Osteoblast (primary cell): Measurements from ENCODE around the gene GPR17. TPM values are rescaled to one million over a fixed set of nuclear protein-coding genes. Genes with fewer than 3 reads are reported as not detected.

Experiments
- DNase-seq: peaks from one replicate; pipeline ENCODE4 v3.0.0; 2011; ENCODE audit warnings: low spot score, mixed read lengths; ENCODE audit not compliant: insufficient read length; ENCODE audit errors: missing footprints
- H2AFZ ChIP-seq: 2 replicates; pipeline ENCODE4 v1.6.0; 2011; ENCODE audit warnings: mild to moderate bottlenecking, low read length
- H3K27ac ChIP-seq: 2 replicates; pipeline ENCODE4 v1.5.1; 2011; ENCODE audit warnings: mild to moderate bottlenecking, low read depth, low read length, moderate library complexity
- H3K27me3 ChIP-seq: 2 replicates; pipeline ENCODE4 v1.6.0; 2012; ENCODE audit warnings: mild to moderate bottlenecking, control low read depth, inconsistent platforms, low read length, moderate library complexity; ENCODE audit not compliant: insufficient read depth
- H3K36me3 ChIP-seq: 2 replicates; pipeline ENCODE4 v1.5.1; 2011; ENCODE audit warnings: mild to moderate bottlenecking, low read length, control low read depth, moderate library complexity; ENCODE audit not compliant: insufficient read depth
- H3K4me1 ChIP-seq: 2 replicates; pipeline ENCODE4 v1.5.1; 2011; ENCODE audit warnings: mild to moderate bottlenecking, low read length, control low read depth, moderate library complexity; ENCODE audit not compliant: insufficient read depth
- H3K4me2 ChIP-seq: 2 replicates; pipeline ENCODE4 v1.6.0; 2011; ENCODE audit warnings: mild to moderate bottlenecking, low read length; ENCODE audit not compliant: insufficient read depth
- H3K4me3 ChIP-seq: fragments of 200-600 bp; sonication (generic); 3 replicates; pipeline ENCODE4 v1.5.1; 2012; ENCODE audit warnings: mild to moderate bottlenecking, low read length, inconsistent platforms; ENCODE audit not compliant: insufficient read depth
- H3K79me2 ChIP-seq: 2 replicates; pipeline ENCODE4 v1.6.0; 2012; ENCODE audit warnings: mild to moderate bottlenecking, low read length, control low read depth, inconsistent platforms; ENCODE audit not compliant: insufficient read depth
- H3K9me3 ChIP-seq: 2 replicates; pipeline ENCODE4 v1.5.1; 2011; ENCODE audit warnings: low read depth, low read length, control low read depth
- H4K20me1 ChIP-seq: 2 replicates; pipeline ENCODE4 v1.6.0; 2012; ENCODE audit warnings: mild to moderate bottlenecking, low read length, control low read depth; ENCODE audit not compliant: insufficient read depth
- total RNA-seq: library from RNA; depleted of rRNA; stranded (reverse); fragments of >200 nt; gene quantifications from 2 replicates; pipeline ENCODE4 v1.2.3, GENCODE V29; 2012
- TF ChIP-seq, protein P1 (sequence below): IDR thresholded peaks from 2 replicates; pipeline ENCODE4 v1.5.1; 2011; ENCODE audit warnings: mild to moderate bottlenecking, low read depth, low read length, moderate library complexity; ENCODE audit errors: extremely low read depth

Gene GPR17
- total RNA-seq, 1 donor: not detected

DNA sequence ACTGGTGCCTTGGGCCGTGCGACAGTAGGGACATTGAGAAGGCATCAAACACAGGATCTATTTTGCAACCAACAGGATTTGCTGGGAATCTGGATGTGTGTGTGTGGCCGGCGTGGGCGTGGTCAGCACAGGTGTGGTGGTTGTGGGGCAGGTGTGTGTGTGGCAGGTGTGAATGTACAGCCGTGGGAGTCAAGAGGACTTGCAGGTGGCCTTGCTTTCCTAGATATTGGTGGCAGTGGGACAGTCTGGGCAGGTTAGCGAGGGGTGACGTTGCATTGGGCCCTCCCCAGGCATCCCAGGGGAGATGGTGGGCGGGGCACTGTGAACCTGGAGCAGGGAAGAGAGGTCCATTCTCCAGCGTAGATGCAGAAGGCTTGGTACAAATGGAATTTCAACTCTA is 32.6 kb downstream of the GPR17 start:
- Histone ChIP-seq H3K4me3 (no peak overlapping the region), H3K36me3 (no peaks in the 10 kb centered on the region), H3K9me3 (no peaks in the 10 kb centered on the region), H4K20me1 (no peaks in the 10 kb centered on the region), H3K4me1 (peaks cover 14% of the 10 kb centered on the region), H3K79me2 (no peaks in the 10 kb centered on the region), H3K27ac (no peak overlapping the region), H3K4me2 (no peak overlapping the region), H2AFZ (no peak overlapping the region), H3K27me3 (peaks cover 32% of the 10 kb centered on the region)
- DNase-seq: no peak
- TF ChIP-seq, protein P1, sequence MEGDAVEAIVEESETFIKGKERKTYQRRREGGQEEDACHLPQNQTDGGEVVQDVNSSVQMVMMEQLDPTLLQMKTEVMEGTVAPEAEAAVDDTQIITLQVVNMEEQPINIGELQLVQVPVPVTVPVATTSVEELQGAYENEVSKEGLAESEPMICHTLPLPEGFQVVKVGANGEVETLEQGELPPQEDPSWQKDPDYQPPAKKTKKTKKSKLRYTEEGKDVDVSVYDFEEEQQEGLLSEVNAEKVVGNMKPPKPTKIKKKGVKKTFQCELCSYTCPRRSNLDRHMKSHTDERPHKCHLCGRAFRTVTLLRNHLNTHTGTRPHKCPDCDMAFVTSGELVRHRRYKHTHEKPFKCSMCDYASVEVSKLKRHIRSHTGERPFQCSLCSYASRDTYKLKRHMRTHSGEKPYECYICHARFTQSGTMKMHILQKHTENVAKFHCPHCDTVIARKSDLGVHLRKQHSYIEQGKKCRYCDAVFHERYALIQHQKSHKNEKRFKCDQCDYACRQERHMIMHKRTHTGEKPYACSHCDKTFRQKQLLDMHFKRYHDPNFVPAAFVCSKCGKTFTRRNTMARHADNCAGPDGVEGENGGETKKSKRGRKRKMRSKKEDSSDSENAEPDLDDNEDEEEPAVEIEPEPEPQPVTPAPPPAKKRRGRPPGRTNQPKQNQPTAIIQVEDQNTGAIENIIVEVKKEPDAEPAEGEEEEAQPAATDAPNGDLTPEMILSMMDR: no peak

DNA sequence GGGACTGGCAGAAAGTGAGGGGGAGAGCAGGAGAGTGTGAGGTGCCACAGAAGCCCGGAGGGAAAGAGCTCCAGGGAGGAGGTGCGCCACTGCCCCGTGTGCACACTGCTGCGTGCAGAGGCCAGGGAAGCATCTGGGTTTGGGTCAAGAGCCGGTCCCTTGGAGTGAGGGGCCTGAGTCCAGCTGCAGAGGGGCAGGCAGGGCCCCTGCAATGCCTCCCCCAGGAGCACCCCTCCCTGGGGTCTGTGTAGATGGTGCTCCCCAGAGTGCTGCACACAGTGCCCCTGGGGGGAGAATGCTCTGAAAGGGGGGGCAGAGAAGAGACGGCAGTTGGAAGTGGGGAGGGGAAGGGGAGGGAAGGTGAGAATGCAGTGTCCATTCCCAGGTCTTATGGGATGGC is 33.0 kb downstream of the GPR17 start:
- peaks cover 14% of the 10 kb centered on the region for H3K4me1 ChIP-seq
- TF ChIP-seq, protein P1: no peak
- no peaks in the 10 kb centered on the region for H3K36me3 ChIP-seq
- peaks cover 31% of the 10 kb centered on the region for H3K27me3 ChIP-seq
- no peak overlapping the region for H3K4me2 ChIP-seq
- H3K9me3 ChIP-seq: no peaks in the 10 kb centered on the region
- peak; percentile 72 for DNase-seq
- no peaks in the 10 kb centered on the region for H3K79me2 ChIP-seq
- no peaks in the 10 kb centered on the region for H4K20me1 ChIP-seq
- H2AFZ ChIP-seq: no peak overlapping the region
- no peak overlapping the region for H3K27ac ChIP-seq
- no peak overlapping the region for H3K4me3 ChIP-seq

DNA sequence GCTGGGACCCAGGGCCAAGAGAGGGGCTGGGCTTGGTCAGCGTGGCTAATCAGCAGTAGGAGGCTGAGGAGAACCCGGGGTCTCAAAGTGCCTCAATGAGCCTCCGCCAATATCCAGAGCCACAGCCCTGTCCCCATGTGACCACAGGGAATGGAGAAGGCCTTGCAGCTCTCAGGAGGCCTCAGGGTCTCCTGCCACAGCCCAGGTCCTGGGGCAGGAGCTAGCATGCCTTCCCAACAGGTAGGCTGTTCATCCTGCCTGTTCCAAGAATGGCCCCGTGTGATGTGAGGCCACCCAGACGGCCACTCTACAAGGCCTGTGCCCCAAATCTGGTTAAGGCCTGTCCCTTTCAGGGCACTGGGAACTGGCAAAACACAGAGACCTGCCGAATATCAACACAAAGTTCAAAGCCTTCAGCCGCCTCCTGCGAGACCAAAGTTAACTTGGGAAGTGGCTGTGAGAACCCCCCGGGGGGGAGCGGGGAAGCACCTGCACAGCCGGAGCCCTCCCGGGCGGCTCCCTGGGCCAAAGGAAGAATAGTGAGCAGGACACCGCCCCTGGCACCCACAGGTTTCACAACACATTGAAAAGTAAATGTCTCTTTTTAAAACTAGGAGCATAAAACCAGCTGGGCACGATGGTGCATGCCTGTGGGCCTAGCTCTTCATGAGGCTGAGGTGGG is 33.9 kb downstream of the GPR17 start:
- peaks cover 14% of the 10 kb centered on the region for H3K4me1 ChIP-seq
- H3K4me2 ChIP-seq: no peak overlapping the region
- TF ChIP-seq, protein P1: no peak
- H3K36me3 ChIP-seq: no peaks in the 10 kb centered on the region
- H3K79me2 ChIP-seq: no peaks in the 10 kb centered on the region
- H3K4me3 ChIP-seq: no peak overlapping the region
- no peaks in the 10 kb centered on the region for H3K9me3 ChIP-seq
- peaks cover 23% of the 10 kb centered on the region for H3K27me3 ChIP-seq
- H2AFZ ChIP-seq: no peak overlapping the region
- no peaks in the 10 kb centered on the region for H4K20me1 ChIP-seq
- H3K27ac ChIP-seq: no peak overlapping the region
- peak; percentile 78 for DNase-seq

DNA sequence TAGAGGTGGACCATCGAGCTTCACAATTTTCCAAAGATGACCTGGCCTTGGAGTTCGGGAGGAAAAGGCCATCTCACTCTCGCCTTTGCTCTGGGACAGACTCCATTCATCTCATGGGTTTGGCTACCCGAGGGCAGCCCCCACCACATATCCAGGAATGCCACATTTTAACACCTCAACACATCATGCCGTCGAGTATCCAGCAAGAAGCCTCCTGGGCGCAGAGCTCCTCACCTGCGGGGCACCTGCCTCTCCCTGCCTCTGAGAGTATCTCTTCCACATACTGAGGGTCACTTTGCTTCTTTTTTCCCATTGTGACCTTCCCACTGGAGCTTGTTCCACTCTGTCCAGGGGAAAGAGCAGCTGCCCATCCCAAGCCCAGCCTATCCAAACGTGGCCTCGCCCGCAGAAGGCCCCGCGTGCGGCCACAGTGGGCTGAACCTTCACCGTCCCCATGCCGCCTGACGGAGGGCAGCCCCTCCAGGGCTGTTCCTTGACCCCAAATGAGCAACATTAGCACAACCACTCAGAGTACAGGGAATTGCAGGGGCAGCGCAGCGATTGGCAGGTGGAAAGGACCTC is 34.8 kb downstream of the GPR17 start:
- H3K4me3 ChIP-seq: peak overlapping the region; percentile 61
- peak overlapping the region; percentile 74 for H3K4me2 ChIP-seq
- TF ChIP-seq, protein P1: no peak
- no peaks in the 10 kb centered on the region for H3K79me2 ChIP-seq
- no peak overlapping the region for H3K27ac ChIP-seq
- no peaks in the 10 kb centered on the region for H3K36me3 ChIP-seq
- peaks cover 23% of the 10 kb centered on the region for H3K27me3 ChIP-seq
- no peaks in the 10 kb centered on the region for H3K9me3 ChIP-seq
- peaks cover 11% of the 10 kb centered on the region for H3K4me1 ChIP-seq
- H4K20me1 ChIP-seq: no peaks in the 10 kb centered on the region
- H2AFZ ChIP-seq: peak overlapping the region; percentile 85
- peak; percentile 65 for DNase-seq
